Mesenchymal stem cell (in vitro differentiated cells and primary cell): ENCODE data around the gene GPER1.
"Not testable (repeated sequence)": the region's sequence is repeated elsewhere in the genome, so short reads cannot be mapped to it uniquely, and the experiment has no call there.

Experiments
- DNase-seq: peaks from one replicate; pipeline ENCODE4 v3.0.0-alpha.2; 2013
- H2AFZ ChIP-seq: one replicate; pipeline ENCODE4 v1.6.1; 2013; ENCODE audit warnings: low read depth, mild to moderate bottlenecking, control low read depth, inconsistent platforms, low read length, moderate library complexity
- H2AK5ac ChIP-seq: 2 replicates; pipeline ENCODE4 v1.6.1; 2013; ENCODE audit warnings: low read length, moderate library complexity, mild to moderate bottlenecking, inconsistent platforms; ENCODE audit not compliant: severe bottlenecking
- H2BK120ac ChIP-seq: one replicate; pipeline ENCODE4 v1.6.1; 2013; ENCODE audit warnings: low read depth, mild to moderate bottlenecking, inconsistent platforms, low read length, moderate library complexity
- H2BK12ac ChIP-seq, 2 experiments: one replicate each; pipeline ENCODE4 v1.6.1; 2013; ENCODE audit warnings: inconsistent platforms in 2 of 2, low read length in 2 of 2, mild to moderate bottlenecking in 2 of 2, moderate library complexity in 2 of 2, control low read depth in 1 of 2
- H2BK15ac ChIP-seq: one replicate; pipeline ENCODE4 v1.6.1; 2013; ENCODE audit warnings: mild to moderate bottlenecking, low read depth, inconsistent platforms; ENCODE audit not compliant: poor library complexity, severe bottlenecking
- H2BK5ac ChIP-seq: 2 replicates; pipeline ENCODE4 v1.6.1; 2013; ENCODE audit warnings: low read depth, mild to moderate bottlenecking, low read length, control low read depth, inconsistent platforms; ENCODE audit not compliant: poor library complexity, severe bottlenecking
- H3K14ac ChIP-seq, 2 experiments: one replicate each; pipeline ENCODE4 v1.6.1; 2013; ENCODE audit warnings: inconsistent platforms in 2 of 2, low read length in 2 of 2, control low read depth in 1 of 2, mild to moderate bottlenecking in 1 of 2, moderate library complexity in 1 of 2
- H3K18ac ChIP-seq, 2 experiments: one replicate each; pipeline ENCODE4 v1.6.1; 2013; ENCODE audit warnings: inconsistent platforms in 2 of 2, low read length in 2 of 2, control low read depth in 1 of 2, low read depth in 1 of 2, mild to moderate bottlenecking in 1 of 2
- H3K23ac ChIP-seq, 2 experiments: one replicate each; pipeline ENCODE4 v1.6.1; 2013; ENCODE audit warnings: inconsistent platforms in 2 of 2, low read length in 2 of 2, mild to moderate bottlenecking in 2 of 2, moderate library complexity in 2 of 2, control low read depth in 1 of 2
- H3K27ac ChIP-seq: 2 replicates; pipeline ENCODE4 v1.5.1; 2013; ENCODE audit warnings: mild to moderate bottlenecking, moderate library complexity, low read length, control low read depth, inconsistent platforms; ENCODE audit not compliant: poor library complexity, severe bottlenecking
- H3K27me3 ChIP-seq, 2 experiments: 2 replicates each; pipeline versions ENCODE4 v1.6.1 to v1.7.0; 2013; ENCODE audit warnings: low read length in 2 of 2, mild to moderate bottlenecking in 2 of 2, moderate library complexity in 2 of 2, control low read depth in 1 of 2, inconsistent platforms in 1 of 2; ENCODE audit not compliant: control insufficient read depth in 1 of 2, insufficient read depth in 1 of 2
- H3K36me3 ChIP-seq, 2 experiments: 2 replicates each; pipeline versions ENCODE4 v1.6.1 to v1.7.0; 2013; ENCODE audit warnings: low read length in 2 of 2, control low read depth in 1 of 2, inconsistent platforms in 1 of 2, low read depth in 1 of 2, mild to moderate bottlenecking in 1 of 2; ENCODE audit not compliant: insufficient read depth in 2 of 2, control insufficient read depth in 1 of 2
- H3K4ac ChIP-seq, 2 experiments: one replicate each; pipeline ENCODE4 v1.6.1; 2013; ENCODE audit warnings: inconsistent platforms in 2 of 2, low read length in 2 of 2, mild to moderate bottlenecking in 2 of 2, moderate library complexity in 2 of 2, control low read depth in 1 of 2, low read depth in 1 of 2
- H3K4me1 ChIP-seq: 2 replicates; pipeline ENCODE4 v1.6.1; 2013; ENCODE audit warnings: low read depth, low read length, control low read depth; ENCODE audit not compliant: control insufficient read depth, insufficient read depth
- H3K4me2 ChIP-seq: 2 replicates; pipeline ENCODE4 v1.6.1; 2013; ENCODE audit warnings: low read length, mild to moderate bottlenecking, inconsistent platforms; ENCODE audit not compliant: poor library complexity, severe bottlenecking
- H3K4me3 ChIP-seq, 2 experiments: 2 replicates each; pipeline versions ENCODE4 v1.5.1 to v1.7.0; 2013; ENCODE audit warnings: low read length in 2 of 2, mild to moderate bottlenecking in 2 of 2, control low read depth in 1 of 2, low read depth in 1 of 2; ENCODE audit not compliant: insufficient read depth in 1 of 2
- H3K79me1 ChIP-seq: replicated peaks from 2 replicates; pipeline ENCODE4 v1.6.1; 2013; ENCODE audit warnings: mild to moderate bottlenecking, control low read depth, low read length, inconsistent platforms; ENCODE audit not compliant: poor library complexity, severe bottlenecking
- H3K9ac ChIP-seq: 2 replicates; pipeline ENCODE4 v1.7.0; 2013; ENCODE audit warnings: mild to moderate bottlenecking, low read length, moderate library complexity
- H3K9me3 ChIP-seq: 2 replicates; pipeline ENCODE4 v1.7.0; 2013; ENCODE audit warnings: mild to moderate bottlenecking, low read length; ENCODE audit not compliant: control insufficient read depth
- H4K8ac ChIP-seq: one replicate; pipeline ENCODE4 v1.6.1; 2013; ENCODE audit warnings: inconsistent platforms, mild to moderate bottlenecking, low read length, moderate library complexity
- H4K91ac ChIP-seq: one replicate; pipeline ENCODE4 v1.6.1; 2013; ENCODE audit warnings: mild to moderate bottlenecking, low read length, inconsistent platforms
- WGBS: methylation state at CpG from one replicate; pipeline ENCODE4 v1.1.7; 2013; ENCODE audit warnings: mixed read lengths; 5-methylcytosine and 5-hydroxymethylcytosine counted together

Gene GPER1

GRCh38 chr7:1115171-1116045, 27.5 kb downstream of the GPER1 start:
- not testable (repeated sequence) for H2BK120ac ChIP-seq, H2BK5ac ChIP-seq, H3K23ac ChIP-seq, H3K27me3 ChIP-seq, H2AFZ ChIP-seq, H3K4me2 ChIP-seq, H2BK12ac ChIP-seq, H4K91ac ChIP-seq, H3K4me1 ChIP-seq, H3K9me3 ChIP-seq, H3K4me3 ChIP-seq, H3K4ac ChIP-seq, H2BK15ac ChIP-seq, H3K27ac ChIP-seq, H4K8ac ChIP-seq, DNase-seq, H3K18ac ChIP-seq, H2AK5ac ChIP-seq, H3K14ac ChIP-seq, H3K9ac ChIP-seq
- H3K36me3 ChIP-seq, result peaks cover 0 to 32% of the 10 kb centered on the region in 2 experiments
- 95% methylated on average over 44 of the region's 44 CpGs for WGBS
- peaks cover 41% of the 10 kb centered on the region for H3K79me1 ChIP-seq

GRCh38 chr7:1116383-1117008, 28.6 kb downstream of the GPER1 start:
- H3K4ac ChIP-seq, H4K8ac ChIP-seq: not testable (repeated sequence)

GRCh38 chr7:1117321-1117928, 29.5 kb downstream of the GPER1 start:
- Histone ChIP-seq H3K4ac (no peak overlapping the region), H3K14ac (no peak overlapping the region), H3K4me3 (no peak overlapping the region), H3K9me3 (no peaks in the 10 kb centered on the region), H3K4me1 (peaks cover 16% of the 10 kb centered on the region), H3K36me3 (peaks cover 0 to 43% of the 10 kb centered on the region in 2 experiments), H3K18ac (no peak overlapping the region), H2BK15ac (no peak overlapping the region), H3K27me3 (no peaks in the 10 kb centered on the region), H3K23ac (no peak overlapping the region), H2BK5ac (no peak overlapping the region), H2AK5ac (no peak overlapping the region), H4K91ac (no peak overlapping the region), H3K27ac (no peak overlapping the region), H2BK12ac (no peak overlapping the region), H4K8ac (peak overlapping the region; percentile 21), H2BK120ac (no peak overlapping the region), H3K79me1 (peaks cover 46% of the 10 kb centered on the region), H2AFZ (no peak overlapping the region), H3K4me2 (no peak overlapping the region), H3K9ac (no peak overlapping the region)
- WGBS, result 95% methylated on average over 38 of the region's 38 CpGs
- no peak for DNase-seq

More at GRCh38 chr7:1116383-1117008, 28.6 kb downstream of the GPER1 start:
- H2BK12ac ChIP-seq, H3K4me1 ChIP-seq, H3K18ac ChIP-seq, DNase-seq, H3K14ac ChIP-seq, H3K4me3 ChIP-seq, H2AFZ ChIP-seq, H3K9me3 ChIP-seq, H2AK5ac ChIP-seq, H2BK120ac ChIP-seq, H3K9ac ChIP-seq, H3K27ac ChIP-seq, H3K4me2 ChIP-seq, H3K27me3 ChIP-seq, H4K91ac ChIP-seq, H2BK15ac ChIP-seq, H2BK5ac ChIP-seq, H3K23ac ChIP-seq: not testable (repeated sequence)
- Histone ChIP-seq H3K36me3 (peaks cover 0 to 37% of the 10 kb centered on the region in 2 experiments), H3K79me1 (peaks cover 43% of the 10 kb centered on the region)
- 96% methylated on average over 38 of the region's 49 CpGs for WGBS

- Histone ChIP-seq H2BK5ac (no peak overlapping the region), H2BK15ac (no peak overlapping the region), H3K4me2 (no peak overlapping the region), H2BK120ac (no peak overlapping the region), H3K9me3 (no peaks in the 10 kb centered on the region), H2AK5ac (no peak overlapping the region), H2AFZ (no peak overlapping the region), H3K27ac (no peak overlapping the region), H3K18ac (no peak overlapping the region), H3K79me1 (peaks cover 43% of the 10 kb centered on the region), H3K4me1 (peaks cover 30% of the 10 kb centered on the region), H2BK12ac (no peak overlapping the region), H3K27me3 (no peaks in the 10 kb centered on the region), H4K91ac (no peak overlapping the region), H3K14ac (no peak overlapping the region), H3K23ac (no peak overlapping the region), H3K4ac (no peak overlapping the region), H3K9ac (no peak overlapping the region), H3K36me3 (peaks cover 0 to 37% of the 10 kb centered on the region in 2 experiments), H3K4me3 (no peak overlapping the region), H4K8ac (no peak overlapping the region)
- no peak for DNase-seq
- WGBS, result 91% methylated on average over 5 of the region's 5 CpGs
Observed at GRCh38 chr7:1119201-1119600, 31.3 kb downstream of the GPER1 start.
